SK-N-SH (cell line): ENCODE results near the gene ATP2B2. TPM values are rescaled to one million over a fixed set of nuclear protein-coding genes. Genes with fewer than 3 reads are reported as not detected.

Source experiments
- CTCF ChIA-PET: fragments of 300-600, 350-600 bp; formaldehyde crosslinking; extraction: SDS; loops from one replicate; lab custom pipeline; 2021; lab: Yijun Ruan, JAX
- POLR2A ChIA-PET: fragments of 350-600 bp; sonication (Branson Sonifier 250); formaldehyde crosslinking; extraction: SDS; loops from one replicate; lab custom pipeline; 2020; ENCODE audit warnings: antibody characterized with exemption, inconsistent platforms; lab: Yijun Ruan, JAX
- DNase-seq: peaks from one replicate; pipeline ENCODE4 v3.0.0; 2012
- H2AFZ ChIP-seq: fragments of 200-600 bp; sonication (generic); 2 replicates; pipeline ENCODE4 v1.8.1; 2016; ENCODE audit warnings: antibody characterized with exemption, mild to moderate bottlenecking, low read depth
- H3F3A ChIP-seq: fragments of 200-600 bp; sonication (generic); replicated peaks from 2 replicates; pipeline ENCODE3; 2016; ENCODE audit warnings: antibody characterized with exemption, mild to moderate bottlenecking; ENCODE audit not compliant: insufficient read depth
- H3K27ac ChIP-seq, 2 experiments: fragments of 200-500 bp in 1 of 2; fragments of 200-600 bp in 1 of 2; sonication (Bioruptor generic) in 1 of 2; sonication (generic), shearing (Covaris generic) in 1 of 2; 2 replicates each; pipeline versions ENCODE4 v1.5.1 to v1.6.1; 2014 to 2016; ENCODE audit warnings: low read depth in 2 of 2, inconsistent platforms in 1 of 2, low read length in 1 of 2, mild to moderate bottlenecking in 1 of 2, mixed read lengths in 1 of 2
- H3K27me3 ChIP-seq: fragments of 200-600 bp; sonication (generic), shearing (Covaris generic); 2 replicates; pipeline ENCODE4 v1.6.1; 2016; ENCODE audit warnings: mixed run types; ENCODE audit not compliant: insufficient read depth
- H3K36me3 ChIP-seq, 2 experiments: fragments of 200-500 bp in 1 of 2; fragments of 200-600 bp in 1 of 2; sonication (Bioruptor generic) in 1 of 2; sonication (generic) in 1 of 2; replicated peaks in 1 of 2; 2 replicates each; pipeline versions ENCODE3 to v1.5.1; 2014 to 2016; ENCODE audit warnings: low read length in 1 of 2, mild to moderate bottlenecking in 1 of 2; ENCODE audit not compliant: insufficient read depth in 2 of 2, control insufficient read depth in 1 of 2
- H3K4me1 ChIP-seq, 2 experiments: fragments of 200-500 bp in 1 of 2; fragments of 200-600 bp in 1 of 2; sonication (Bioruptor generic) in 1 of 2; sonication (generic), shearing (Covaris generic) in 1 of 2; 2 replicates each; pipeline versions ENCODE4 v1.5.1 to v1.6.1; 2014 to 2016; ENCODE audit warnings: low read depth in 1 of 2, low read length in 1 of 2, mixed run types in 1 of 2; ENCODE audit not compliant: insufficient read depth in 2 of 2, control insufficient read depth in 1 of 2
- H3K4me2 ChIP-seq: fragments of 200-600 bp; sonication (generic), shearing (Covaris generic); 2 replicates; pipeline ENCODE4 v1.6.1; 2017; ENCODE audit warnings: mixed run types
- H3K4me3 ChIP-seq, 2 experiments: fragments of 200-500 bp in 1 of 2; fragments of 200-600 bp in 1 of 2; sonication (Bioruptor generic) in 1 of 2; sonication (generic), shearing (Covaris generic) in 1 of 2; 2 replicates each; pipeline versions ENCODE4 v1.5.1 to v1.8.1; 2014 to 2016; ENCODE audit warnings: low read depth in 2 of 2, inconsistent platforms in 1 of 2, low read length in 1 of 2, mild to moderate bottlenecking in 1 of 2, mixed read lengths in 1 of 2, moderate library complexity in 1 of 2
- H3K79me2 ChIP-seq: fragments of 200-600 bp; sonication (generic); 2 replicates; pipeline ENCODE4 v1.8.1; 2017; ENCODE audit warnings: mild to moderate bottlenecking; ENCODE audit not compliant: insufficient read depth
- H3K9ac ChIP-seq: fragments of 200-600 bp; sonication (generic); 2 replicates; pipeline ENCODE4 v1.6.1; 2017; ENCODE audit warnings: mixed run types
- H3K9me2 ChIP-seq: fragments of 200-600 bp; sonication (generic); 2 replicates; pipeline ENCODE4 v1.6.1; 2017; ENCODE audit warnings: mixed run types
- H3K9me3 ChIP-seq: fragments of 200-600 bp; sonication (generic); 2 replicates; pipeline ENCODE4 v1.6.1; 2017; ENCODE audit warnings: mixed run types, mild to moderate bottlenecking, moderate library complexity
- H4K20me1 ChIP-seq: fragments of 200-600 bp; sonication (generic); 2 replicates; pipeline ENCODE4 v1.6.1; 2017; ENCODE audit warnings: mild to moderate bottlenecking, mixed run types; ENCODE audit not compliant: insufficient read depth
- CHD2 ChIP-seq: fragments of 150-350 bp; IDR thresholded peaks from 2 replicates; pipeline ENCODE4 v1.6.1; 2018; ENCODE audit warnings: low read length; ENCODE audit not compliant: partially characterized antibody
- ELF1 ChIP-seq: IDR thresholded peaks from 2 replicates; pipeline ENCODE4 v1.4.0; 2012
- EP300 ChIP-seq, 2 experiments: IDR thresholded peaks; 2 replicates each; pipeline versions ENCODE4 v1.4.0 to v1.6.1; 2012; ENCODE audit warnings: borderline replicate concordance in 1 of 2, low read depth in 1 of 2, low read length in 1 of 2
- EZH2phosphoT487 ChIP-seq: fragments of 200-600 bp; sonication (generic); IDR thresholded peaks from 2 replicates; pipeline ENCODE4 v1.6.1; 2017; ENCODE audit warnings: low read depth, mixed run types, mild to moderate bottlenecking, antibody characterized with exemption, moderate library complexity, borderline replicate concordance
- FOSL2 ChIP-seq: IDR thresholded peaks from 2 replicates; pipeline ENCODE4 v1.4.0; 2012; ENCODE audit warnings: low read depth, mild to moderate bottlenecking, moderate library complexity, borderline replicate concordance
- FOXJ3 ChIP-seq: sonication (generic); formaldehyde crosslinking; IDR thresholded peaks from 2 replicates; pipeline ENCODE4 v1.5.1; 2020; ENCODE audit warnings: mild to moderate bottlenecking, missing genetic modification reagents
- FOXM1 ChIP-seq: IDR thresholded peaks from 2 replicates; pipeline ENCODE4 v1.4.0; 2012; ENCODE audit warnings: low read depth, mild to moderate bottlenecking
- GABPA ChIP-seq: IDR thresholded peaks from 2 replicates; pipeline ENCODE4 v1.4.0; 2012; ENCODE audit warnings: low read depth, mild to moderate bottlenecking
- JUND ChIP-seq: IDR thresholded peaks from 2 replicates; pipeline ENCODE4 v1.4.0; 2012
- MEF2A ChIP-seq: IDR thresholded peaks from 2 replicates; pipeline ENCODE4 v1.4.0; 2012; ENCODE audit warnings: low read depth, borderline replicate concordance
- NRF1 ChIP-seq: IDR thresholded peaks from 2 replicates; pipeline ENCODE4 v1.6.1; 2012; ENCODE audit warnings: low read depth, mild to moderate bottlenecking, low read length
- RCOR1 ChIP-seq: fragments of 150-350 bp; IDR thresholded peaks from 2 replicates; pipeline ENCODE4 v1.6.1; 2017; ENCODE audit warnings: antibody characterized with exemption, low read length
- SMC3 ChIP-seq: IDR thresholded peaks from 2 replicates; pipeline ENCODE4 v1.6.1; 2012; ENCODE audit warnings: low read depth, low read length, improper control_type of control experiment
- TCF12 ChIP-seq: IDR thresholded peaks from 2 replicates; pipeline ENCODE4 v1.4.0; 2012
- YY1 ChIP-seq: IDR thresholded peaks from 2 replicates; pipeline ENCODE4 v1.4.0; 2012; ENCODE audit warnings: low read depth, mild to moderate bottlenecking
- WGBS: methylation state at CpG from one replicate; pipeline ENCODE4 v1.1.6; 2017; ENCODE audit warnings: low lambda C conversion rate; 5-methylcytosine and 5-hydroxymethylcytosine counted together
- polyA plus RNA-seq, 3 experiments: library from polyadenylated mRNA; depleted of rRNA; stranded (reverse); fragments of >200 nt; gene quantifications; 2 replicates each; pipeline ENCODE4 v1.2.3, GENCODE V29; 2012
- TF ChIP-seq, protein P1 (sequence below): IDR thresholded peaks from 2 replicates; pipeline ENCODE4 v1.4.0; 2012; ENCODE audit warnings: low read depth, borderline replicate concordance
- TF ChIP-seq, protein P2 (sequence below): IDR thresholded peaks from 2 replicates; pipeline ENCODE4 v1.4.0; 2012; ENCODE audit warnings: low read depth
- TF ChIP-seq, protein P3 (sequence below): IDR thresholded peaks from 2 replicates; pipeline ENCODE4 v1.4.0; 2012; ENCODE audit warnings: low read depth, borderline replicate concordance

Gene ATP2B2
- polyA plus RNA-seq, 1 of the 3 experiments (the other 2 are of a cell fraction) = 0.15 TPM

DNA sequence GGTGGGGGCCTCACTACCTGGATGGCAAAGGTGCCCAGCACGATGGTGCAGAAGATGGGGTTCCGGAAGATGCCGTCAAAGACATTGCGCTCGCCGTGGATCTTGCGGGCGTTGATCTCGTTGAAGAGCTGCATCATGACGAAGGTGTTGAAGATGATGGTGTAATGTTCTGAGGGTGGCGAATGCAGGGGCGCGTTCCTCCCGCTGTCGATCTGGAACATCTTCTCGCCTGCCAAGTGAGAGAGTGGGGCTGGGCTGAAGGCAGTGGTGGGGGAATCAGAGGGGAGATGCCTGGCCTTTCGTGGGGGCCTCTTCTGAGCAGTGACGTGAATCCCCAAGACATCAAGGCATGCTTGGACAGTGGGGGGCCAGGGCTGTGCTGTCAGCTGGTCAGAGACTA, 164.9 kb downstream of the ATP2B2 start:
- TF ChIP-seq FOSL2 (no peak), YY1 (no peak), FOXJ3 (CRISPR knock-in tag) (no peak), CHD2 (no peak), SMC3 (no peak), GABPA (no peak), MEF2A (no peak), EZH2phosphoT487 (no peak), EP300 (IDR thresholded peaks at IDR 0.05; ENCODE audit: borderline replicate concordance in 1 of 2, low read depth in 1 of 2, low read length in 1 of 2) (no peak), TCF12 (no peak), JUND (no peak), FOXM1 (no peak), NRF1 (no peak), RCOR1 (no peak), ELF1 (no peak)
- TF ChIP-seq, protein P1, sequence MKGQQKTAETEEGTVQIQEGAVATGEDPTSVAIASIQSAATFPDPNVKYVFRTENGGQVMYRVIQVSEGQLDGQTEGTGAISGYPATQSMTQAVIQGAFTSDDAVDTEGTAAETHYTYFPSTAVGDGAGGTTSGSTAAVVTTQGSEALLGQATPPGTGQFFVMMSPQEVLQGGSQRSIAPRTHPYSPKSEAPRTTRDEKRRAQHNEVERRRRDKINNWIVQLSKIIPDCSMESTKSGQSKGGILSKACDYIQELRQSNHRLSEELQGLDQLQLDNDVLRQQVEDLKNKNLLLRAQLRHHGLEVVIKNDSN = no peak
- TF ChIP-seq, protein P2, sequence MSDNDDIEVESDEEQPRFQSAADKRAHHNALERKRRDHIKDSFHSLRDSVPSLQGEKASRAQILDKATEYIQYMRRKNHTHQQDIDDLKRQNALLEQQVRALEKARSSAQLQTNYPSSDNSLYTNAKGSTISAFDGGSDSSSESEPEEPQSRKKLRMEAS = no peak
- TF ChIP-seq, protein P3, sequence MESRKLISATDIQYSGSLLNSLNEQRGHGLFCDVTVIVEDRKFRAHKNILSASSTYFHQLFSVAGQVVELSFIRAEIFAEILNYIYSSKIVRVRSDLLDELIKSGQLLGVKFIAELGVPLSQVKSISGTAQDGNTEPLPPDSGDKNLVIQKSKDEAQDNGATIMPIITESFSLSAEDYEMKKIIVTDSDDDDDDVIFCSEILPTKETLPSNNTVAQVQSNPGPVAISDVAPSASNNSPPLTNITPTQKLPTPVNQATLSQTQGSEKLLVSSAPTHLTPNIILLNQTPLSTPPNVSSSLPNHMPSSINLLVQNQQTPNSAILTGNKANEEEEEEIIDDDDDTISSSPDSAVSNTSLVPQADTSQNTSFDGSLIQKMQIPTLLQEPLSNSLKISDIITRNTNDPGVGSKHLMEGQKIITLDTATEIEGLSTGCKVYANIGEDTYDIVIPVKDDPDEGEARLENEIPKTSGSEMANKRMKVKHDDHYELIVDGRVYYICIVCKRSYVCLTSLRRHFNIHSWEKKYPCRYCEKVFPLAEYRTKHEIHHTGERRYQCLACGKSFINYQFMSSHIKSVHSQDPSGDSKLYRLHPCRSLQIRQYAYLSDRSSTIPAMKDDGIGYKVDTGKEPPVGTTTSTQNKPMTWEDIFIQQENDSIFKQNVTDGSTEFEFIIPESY = no peak

More for the DNA sequence above, 164.9 kb downstream of the ATP2B2 start:
- Histone ChIP-seq H3K79me2 (no peaks in the 10 kb centered on the region), H2AFZ (no peak overlapping the region), H3K9me2 (no peaks in the 10 kb centered on the region), H3K9ac (no peak overlapping the region), H3K27ac (no peak overlapping the region), H3F3A (no peaks in the 10 kb centered on the region), H3K4me2 (no peak overlapping the region), H3K4me3 (no peak overlapping the region), H3K36me3 (no peaks in the 10 kb centered on the region), H3K4me1 (peaks cover 0 to 3% of the 10 kb centered on the region in 2 experiments; a peak in 1 of 4 replicates), H3K27me3 (no peaks in the 10 kb centered on the region), H4K20me1 (no peaks in the 10 kb centered on the region), H3K9me3 (no peaks in the 10 kb centered on the region)
- 77% methylated on average over 18 of the region's 18 CpGs for WGBS
- CTCF ChIA-PET = interaction anchor here (1.0 to 11.5 kb wide), 4 partner anchors 54 to 398 kb away, joined by 3 to 166 read pairs (median 6); no protein-coding TSS in a partner anchor
- DNase-seq = peak; percentile 11
- POLR2A ChIA-PET = no interaction called here
